WTC11 (cell line): ENCODE data around the gene NOSTRIN. TPM values are rescaled to one million over a fixed set of nuclear protein-coding genes. Genes with fewer than 3 reads are reported as not detected.

Experiments
- ATAC-seq: fragments of 200-7000 bp; cut with Tn5 transposase; 2 replicates; pipeline ENCODE4 v1.10.0; 2021; ENCODE audit warnings: mild to moderate bottlenecking, moderate library complexity
- CTCF ChIA-PET: fragments of 300-600 bp; sonication (Branson Sonifier 250); formaldehyde crosslinking; loops from one replicate; lab custom pipeline; 2021; ENCODE audit warnings: antibody characterized with exemption; lab: Charles Lee
- POLR2A ChIA-PET: fragments of 350-600 bp; sonication (Branson Sonifier 250); formaldehyde crosslinking; loops from one replicate; lab custom pipeline; 2021; ENCODE audit warnings: antibody characterized with exemption; lab: Charles Lee
- DNase-seq: peaks from one replicate; pipeline ENCODE4 v3.0.0; 2021; ENCODE audit warnings: low spot score
- H3K27ac Mint-ChIP-seq: 2 replicates; pipeline ENCODE4 v1.8.0; 2021; ENCODE audit warnings: mixed read lengths
- H3K27me3 Mint-ChIP-seq: 2 replicates; pipeline ENCODE4 v1.8.0; 2021; ENCODE audit warnings: low read depth, mild to moderate bottlenecking, moderate library complexity, mixed read lengths
- H3K36me3 Mint-ChIP-seq: 2 replicates; pipeline ENCODE4 v1.8.0; 2021; ENCODE audit warnings: mixed read lengths
- H3K4me1 Mint-ChIP-seq: 2 replicates; pipeline ENCODE4 v1.8.0; 2022; ENCODE audit warnings: mixed read lengths
- H3K4me3 Mint-ChIP-seq: 2 replicates; pipeline ENCODE4 v1.8.0; 2021; ENCODE audit warnings: mild to moderate bottlenecking, moderate library complexity, mixed read lengths
- H3K9me3 Mint-ChIP-seq: 2 replicates; pipeline ENCODE4 v1.8.0; 2021; ENCODE audit warnings: mixed read lengths
- ARID4B ChIP-seq: sonication (generic); formaldehyde crosslinking; IDR thresholded peaks from 2 replicates; pipeline ENCODE4 v1.8.0; 2023; ENCODE audit warnings: missing genetic modification reagents, mild to moderate bottlenecking, borderline replicate concordance
- CTCF ChIP-seq: fragments of 200-600 bp; IDR thresholded peaks from 2 replicates; pipeline ENCODE4 v1.8.0; 2022; ENCODE audit warnings: antibody characterized with exemption
- JAZF1 ChIP-seq: fragments of 250-450 bp; sonication (Bioruptor Pico); IDR thresholded peaks from 2 replicates; pipeline ENCODE4 v1.9.0; 2021; ENCODE audit warnings: moderate library complexity, mild to moderate bottlenecking, inconsistent platforms
- KAT7 ChIP-seq: sonication (generic); formaldehyde crosslinking; IDR thresholded peaks from 2 replicates; pipeline ENCODE4 v1.8.1; 2023; ENCODE audit warnings: missing genetic modification reagents, mild to moderate bottlenecking, borderline replicate concordance
- NFYB ChIP-seq: sonication (generic); formaldehyde crosslinking; conservative IDR thresholded peaks from 2 replicates; pipeline ENCODE4 v1.8.0; 2022; ENCODE audit warnings: low read depth, missing genetic modification reagents
- NR1H2 ChIP-seq: sonication (generic); formaldehyde crosslinking; IDR thresholded peaks from 2 replicates; pipeline ENCODE4 v1.9.0; 2021; ENCODE audit warnings: mild to moderate bottlenecking, moderate library complexity, missing genetic modification reagents
- NR2C2 ChIP-seq: sonication (generic); formaldehyde crosslinking; IDR thresholded peaks from 2 replicates; pipeline ENCODE4 v1.8.0; 2022; ENCODE audit warnings: mild to moderate bottlenecking, missing genetic modification reagents
- PREB ChIP-seq: sonication (generic); formaldehyde crosslinking; IDR thresholded peaks from 2 replicates; pipeline ENCODE4 v1.8.1; 2022; ENCODE audit warnings: mild to moderate bottlenecking, missing genetic modification reagents, moderate library complexity, borderline replicate concordance
- TEAD1 ChIP-seq: sonication (generic); formaldehyde crosslinking; IDR thresholded peaks from 2 replicates; pipeline ENCODE4 v1.8.0; 2022; ENCODE audit warnings: mild to moderate bottlenecking, missing genetic modification reagents
- TP53 ChIP-seq: sonication (generic); formaldehyde crosslinking; IDR thresholded peaks from 2 replicates; pipeline ENCODE4 v1.8.1; 2023; ENCODE audit warnings: mild to moderate bottlenecking, missing genetic modification reagents
- ZNF263 ChIP-seq: sonication (generic); formaldehyde crosslinking; IDR thresholded peaks from 2 replicates; pipeline ENCODE4 v1.8.1; 2022; ENCODE audit warnings: low read depth, mild to moderate bottlenecking, moderate library complexity, missing genetic modification reagents
- ZNF416 ChIP-seq: fragments of 250-450 bp; sonication (Bioruptor Pico); IDR thresholded peaks from 2 replicates; pipeline ENCODE4 v1.9.0; 2021; ENCODE audit warnings: mild to moderate bottlenecking, inconsistent platforms
- ZNF423 ChIP-seq: fragments of 250-450 bp; sonication (Bioruptor Pico); IDR thresholded peaks from 2 replicates; pipeline ENCODE4 v2.1.2; 2022; ENCODE audit warnings: mild to moderate bottlenecking, moderate library complexity
- total RNA-seq: library from RNA; stranded (reverse); gene quantifications from 3 replicates; pipeline ENCODE4 v1.2.3, GENCODE V29; 2021

NOSTRIN gene
- total RNA-seq, 1 experiment from 2014 or later: 0.22 TPM

GRCh38 chr2:168912901-168913369 is 110.5 kb downstream of the NOSTRIN start:
- peaks cover 19% of the 10 kb centered on the region for H3K9me3 Mint-ChIP-seq
- TF ChIP-seq JAZF1 (CRISPR knock-in tag) (no peak), ZNF423 (CRISPR knock-in tag) (0 out of 2 replicates have a peak, but pooled peaks have one; percentile 19)
- ATAC-seq (peak; percentile 63), DNase-seq (peak; percentile 44)
- peak overlapping the region; percentile 53 for H3K4me3 Mint-ChIP-seq
- ChIA-PET CTCF (interaction anchor here (0.7 kb wide), 1 partner anchor 576 kb away, joined by 3 read pairs; no protein-coding TSS in a partner anchor), POLR2A (interaction anchor here (1.5 kb wide), 1 partner anchor 16 kb away, joined by 3 read pairs; no protein-coding TSS in a partner anchor)
- H3K27me3 Mint-ChIP-seq: peaks cover 12% of the 10 kb centered on the region; the same call in 1 of the 2 replicates
- H3K36me3 Mint-ChIP-seq: peaks cover 13% of the 10 kb centered on the region
- H3K4me1 Mint-ChIP-seq: peaks cover 57% of the 10 kb centered on the region
- H3K27ac Mint-ChIP-seq: peak overlapping the region; percentile 72; the same call in 1 of the 2 replicates

GRCh38 chr2:168913495-168913894 is 111.1 kb downstream of the NOSTRIN start:
- peaks cover 19% of the 10 kb centered on the region for H3K9me3 Mint-ChIP-seq
- H3K36me3 Mint-ChIP-seq: peaks cover 13% of the 10 kb centered on the region
- TF ChIP-seq PREB (CRISPR knock-in tag): no peak
- TF ChIP-seq NFYB (CRISPR knock-in tag): no peak
- no peak for TF ChIP-seq NR2C2 (CRISPR knock-in tag)
- no peak for TF ChIP-seq TP53
- no peak for TF ChIP-seq ARID4B
- no peak for TF ChIP-seq ZNF263 (CRISPR knock-in tag)
- no peak for TF ChIP-seq CTCF
- TF ChIP-seq KAT7: no peak
- no peak for TF ChIP-seq TEAD1 (CRISPR knock-in tag)
- TF ChIP-seq NR1H2: no peak
- no peak for TF ChIP-seq ZNF416
- ATAC-seq (no peak), DNase-seq (no peak)
- H3K4me3 Mint-ChIP-seq: 0 out of 2 replicates have a peak overlapping the region, but pooled peaks have one; percentile 21
- H3K27me3 Mint-ChIP-seq: peaks cover 12% of the 10 kb centered on the region; the same call in 1 of the 2 replicates
- H3K27ac Mint-ChIP-seq: no peak overlapping the region
- ChIA-PET CTCF (no interaction called here), POLR2A (interaction anchor here (1.5 kb wide), 1 partner anchor 17 kb away, joined by 3 read pairs; no protein-coding TSS in a partner anchor)
- H3K4me1 Mint-ChIP-seq: peaks cover 52% of the 10 kb centered on the region

Other genes with a start within 250 kb of the NOSTRIN start
- 23.2 to 29.2 TPM (median 28.6 TPM) in 3 replicates for gene SPC25, start 87.8 kb downstream of the NOSTRIN start, total RNA-seq
- gene G6PC2, start 98.7 kb downstream of the NOSTRIN start, total RNA-seq: not detected in 3 replicates
- 0.02 to 0.77 TPM (median 0.02 TPM) in 3 replicates for gene ABCB11, start 228.7 kb downstream of the NOSTRIN start, total RNA-seq